GM21786 (cell line): ENCODE measurements around the gene GRID1.
A peak's percentile ranks its signal among the peaks of the same experiment; 100 is the strongest.

Experiments used
- ATAC-seq: cut with Tn5 transposase; IDR thresholded peaks from one replicate; pipeline ENCODE4 v1.9.1; 2021; ENCODE audit not compliant: unreplicated experiment

The GRID1 gene

GRCh38 chr10:86366033-86366901, at the start of gene GRID1:
Gene GRID1 (minus strand): TSS chr10:86366795.
- no peak for ATAC-seq

GRCh38 chr10:86415583-86415982, 49.0 kb upstream of the GRID1 start:
- no peak for ATAC-seq

GRCh38 chr10:86415116-86415515, 48.5 kb upstream of the GRID1 start:
- ATAC-seq, result no peak

GRCh38 chr10:86413046-86413728, 46.6 kb upstream of the GRID1 start:
- peak; percentile 69 for ATAC-seq

GRCh38 chr10:86411852-86412560, 45.4 kb upstream of the GRID1 start:
- no peak for ATAC-seq

- ATAC-seq, result peak; percentile 43
These were observed 44.8 kb upstream of the GRID1 start for GRCh38 chr10:86411281-86411841.

GRCh38 chr10:86410542-86411124, 44.0 kb upstream of the GRID1 start:
- no peak for ATAC-seq

GRCh38 chr10:86409183-86409582, 42.6 kb upstream of the GRID1 start:
- no peak for ATAC-seq

- ATAC-seq, result no peak
These were observed 36.7 kb upstream of the GRID1 start for GRCh38 chr10:86403183-86403797.

GRCh38 chr10:86402283-86402941, 35.8 kb upstream of the GRID1 start:
- ATAC-seq, result no peak

- no peak for ATAC-seq
These were observed 35.1 kb upstream of the GRID1 start for GRCh38 chr10:86401588-86402282.

- peak; percentile 18 for ATAC-seq
These were observed 34.4 kb upstream of the GRID1 start for GRCh38 chr10:86400705-86401587.

- ATAC-seq, result peak; percentile 88
These were observed 33.5 kb upstream of the GRID1 start for GRCh38 chr10:86399879-86400704.

- no peak for ATAC-seq
These were observed 32.9 kb upstream of the GRID1 start for GRCh38 chr10:86399514-86399878.

- no peak for ATAC-seq
These were observed 30.5 kb upstream of the GRID1 start for GRCh38 chr10:86397120-86397519.

- ATAC-seq, result no peak
These were observed 27.4 kb upstream of the GRID1 start for GRCh38 chr10:86393862-86394455.

- no peak for ATAC-seq
These were observed 26.8 kb upstream of the GRID1 start for GRCh38 chr10:86393362-86393761.
